Stimulated activated CD4-positive, alpha-beta T cell treated with anti-CD3 and anti-CD28 coated beads, TNF-alpha, amount 100 ng/mL, for 1 hour (primary cell): ENCODE measurements around the gene ACER3.
"Not testable (repeated sequence)": the region's sequence is repeated elsewhere in the genome, so short reads cannot be mapped to it uniquely, and the experiment has no call there.

Source experiments
- DNase-seq, 3 donors: peaks; one replicate each; pipeline ENCODE4 v3.0.0-alpha.2; 2020; ENCODE audit warnings: low read depth in 3 of 3, low spot score in 1 of 3

ACER3 gene

GRCh38 chr11:76860539-76861475 lies at the start of gene ACER3:
TSS of gene ACER3 (plus strand) at chr11:76860918. CDS start at chr11:76860977, 59 bp downstream.
- peak; percentile 47 to 71 (median 70) for DNase-seq

- no peak for DNase-seq
These were observed 49.5 kb upstream of the ACER3 start for GRCh38 chr11:76811259-76811658.

- no peak for DNase-seq
These were observed 46.3 kb upstream of the ACER3 start for GRCh38 chr11:76814414-76814813.

DNA sequence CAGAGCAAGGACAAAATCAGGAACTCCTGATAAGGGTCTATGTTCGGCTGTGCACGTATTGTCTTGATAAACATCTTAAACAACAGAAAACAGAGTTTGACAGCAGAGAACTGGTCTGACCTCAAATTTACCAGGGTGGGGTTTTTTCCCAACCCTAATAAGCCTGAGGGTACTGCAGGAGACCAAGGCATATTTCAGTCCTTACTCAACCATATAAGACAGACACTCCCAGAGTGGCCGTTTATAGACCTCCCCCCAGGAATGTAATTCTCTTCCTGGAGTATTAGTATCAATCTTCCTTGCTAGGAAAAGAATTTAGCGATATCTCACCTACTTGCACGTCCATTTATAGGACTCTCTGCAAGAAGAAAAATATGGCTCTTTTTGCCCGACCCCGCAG lies 45.0 kb upstream of the ACER3 start:
- DNase-seq, result not testable (repeated sequence)

DNA sequence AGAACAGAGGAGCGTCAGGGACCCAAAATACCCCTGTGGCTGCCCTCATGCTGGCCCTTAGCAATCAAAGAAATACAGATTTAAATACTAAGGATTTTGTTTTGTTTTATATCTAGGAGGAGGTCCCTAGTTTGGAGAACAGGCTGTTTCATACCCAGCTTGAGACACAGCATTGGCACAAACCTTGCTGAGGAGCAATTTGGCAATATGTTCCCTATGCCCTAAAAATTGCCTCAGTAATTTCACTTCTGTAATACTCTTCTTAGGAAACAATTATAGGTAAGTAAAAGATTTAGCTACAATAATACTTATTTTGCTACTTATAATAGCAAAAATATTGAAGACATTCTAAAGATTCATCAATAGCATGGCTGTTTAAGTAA lies 40.5 kb upstream of the ACER3 start:
- no peak for DNase-seq

DNA sequence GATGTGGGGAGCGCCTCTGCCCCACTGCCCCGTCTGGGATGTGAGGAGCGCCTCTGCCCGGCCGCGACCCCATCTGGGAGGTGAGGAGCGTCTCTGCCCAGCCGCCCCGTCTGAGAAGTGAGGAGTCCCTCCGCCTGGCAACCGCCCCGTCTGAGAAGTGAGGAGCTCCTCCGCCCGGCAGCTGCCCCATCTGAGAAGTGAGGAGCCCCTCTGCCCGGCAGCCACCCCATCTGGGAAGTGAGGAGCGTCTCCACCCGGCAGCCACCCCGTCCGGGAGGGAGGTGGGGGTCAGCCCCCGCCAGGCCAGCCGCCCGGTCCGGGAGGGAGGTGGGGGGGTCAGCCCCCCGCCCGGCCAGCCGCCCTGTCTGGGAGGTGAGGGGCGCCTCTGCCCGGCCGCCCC lies 39.3 kb upstream of the ACER3 start:
- DNase-seq, result not testable (repeated sequence)

DNA sequence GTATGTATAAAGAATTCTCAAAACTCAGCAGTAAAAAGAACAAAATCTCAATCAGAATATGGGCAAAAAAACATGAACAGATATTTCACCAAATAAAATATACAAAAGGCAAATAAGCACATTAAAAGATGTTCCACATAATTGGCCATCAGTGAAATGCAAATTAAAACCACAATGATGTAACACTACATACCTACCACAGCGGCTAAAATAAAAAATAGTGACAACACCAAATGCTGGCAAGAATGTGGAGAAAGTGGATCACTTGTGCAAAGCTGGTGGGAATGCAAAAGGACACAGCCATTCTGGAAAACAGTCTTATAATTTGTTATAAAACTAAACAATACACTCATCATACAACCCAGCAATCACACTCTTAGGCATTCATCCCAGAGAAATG lies 38.3 kb upstream of the ACER3 start:
- DNase-seq, result no peak

GRCh38 chr11:76823481-76824028 lies 37.2 kb upstream of the ACER3 start:
- no peak for DNase-seq

- DNase-seq, result no peak
These were observed 36.4 kb upstream of the ACER3 start for GRCh38 chr11:76824083-76824939.

DNA sequence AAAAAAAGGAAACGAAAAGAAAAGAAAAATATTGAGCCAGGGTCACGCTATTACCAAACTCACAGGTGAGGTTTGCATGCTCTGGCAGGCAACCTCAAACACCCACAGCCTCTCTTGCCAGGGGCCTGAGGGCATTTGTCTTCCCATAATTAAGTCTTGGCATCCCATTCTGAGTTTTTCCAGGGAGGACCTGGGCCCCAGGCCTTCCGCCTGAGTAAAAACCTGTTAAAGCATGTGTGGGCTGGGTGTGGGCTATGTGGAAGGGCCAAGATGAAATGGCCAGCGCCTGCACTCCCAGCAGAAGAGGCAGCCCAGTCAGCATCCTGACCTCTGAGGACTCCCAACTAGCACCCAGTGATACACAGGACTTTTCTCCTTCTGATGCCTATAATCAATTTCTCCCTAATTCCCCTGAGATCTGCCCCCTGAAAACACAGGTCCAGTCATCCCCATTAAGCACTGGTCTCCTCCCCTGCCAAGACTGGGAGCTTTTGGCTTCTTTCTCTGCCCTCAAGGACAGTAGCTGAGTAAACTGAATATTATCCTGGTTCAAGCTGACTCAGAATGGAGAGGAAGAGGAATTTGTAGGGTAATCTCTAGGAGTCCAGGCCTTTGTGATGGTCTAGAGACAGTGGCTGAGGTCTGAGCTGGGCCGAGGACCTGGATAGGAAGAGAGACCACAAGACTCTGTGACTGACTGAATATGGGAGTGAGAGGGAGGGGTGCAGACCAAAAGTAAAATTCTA lies 35.6 kb upstream of the ACER3 start:
- DNase-seq, result no peak

DNA sequence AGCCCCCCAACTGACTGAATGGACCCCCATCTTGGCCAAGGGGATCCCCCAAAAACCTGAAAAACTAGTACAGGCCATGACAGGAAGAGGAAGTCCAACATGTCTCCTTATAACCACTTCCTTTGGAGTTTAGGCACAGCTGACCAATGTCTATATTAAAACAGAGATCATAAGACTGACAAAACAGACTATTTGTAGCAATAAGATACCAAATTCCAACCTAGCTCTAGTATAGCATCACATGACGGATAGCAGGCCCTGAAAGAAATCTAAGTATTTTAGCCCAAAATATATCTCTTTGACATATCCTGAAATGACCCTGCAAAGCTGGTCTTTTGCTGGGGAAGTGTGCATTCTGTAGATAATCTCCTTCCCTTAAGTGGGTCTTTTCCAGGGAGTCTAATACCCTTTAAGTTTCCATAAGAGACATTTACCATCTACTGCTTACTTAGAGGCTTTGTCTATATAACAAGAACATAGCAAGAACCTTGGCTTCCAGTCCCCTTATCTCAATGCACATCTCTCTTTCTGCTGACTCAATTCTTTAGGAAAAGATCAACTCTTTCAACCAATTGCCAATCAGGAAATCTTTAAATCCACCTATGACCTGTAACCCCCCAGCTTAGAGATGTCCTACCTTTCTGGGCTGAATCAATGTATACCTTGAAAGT lies 34.9 kb upstream of the ACER3 start:
- DNase-seq, result no peak

- not testable (repeated sequence) for DNase-seq
These were observed 34.2 kb upstream of the ACER3 start for GRCh38 chr11:76826508-76826907.

DNA sequence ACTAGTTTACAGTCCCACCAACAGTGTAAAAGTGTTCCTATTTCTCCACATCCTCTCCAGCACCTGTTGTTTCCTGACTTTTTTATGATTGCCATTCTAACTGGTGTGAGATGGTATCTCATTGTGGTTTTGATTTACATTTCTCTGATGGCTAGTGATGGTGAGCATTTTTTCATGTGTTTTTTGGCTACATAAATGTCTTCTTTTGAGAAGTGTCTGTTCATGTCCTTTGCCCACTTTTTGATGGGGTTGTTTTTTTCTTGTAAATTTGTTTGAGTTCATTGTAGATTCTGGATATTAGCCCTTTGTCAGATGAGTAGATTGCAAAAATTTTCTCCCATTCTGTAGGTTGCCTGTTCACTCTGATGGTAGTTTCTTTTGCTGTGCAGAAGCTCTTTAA lies 33.7 kb upstream of the ACER3 start:
- not testable (repeated sequence) for DNase-seq

- no peak for DNase-seq
These were observed 29.9 kb upstream of the ACER3 start for GRCh38 chr11:76830639-76831327.

DNA sequence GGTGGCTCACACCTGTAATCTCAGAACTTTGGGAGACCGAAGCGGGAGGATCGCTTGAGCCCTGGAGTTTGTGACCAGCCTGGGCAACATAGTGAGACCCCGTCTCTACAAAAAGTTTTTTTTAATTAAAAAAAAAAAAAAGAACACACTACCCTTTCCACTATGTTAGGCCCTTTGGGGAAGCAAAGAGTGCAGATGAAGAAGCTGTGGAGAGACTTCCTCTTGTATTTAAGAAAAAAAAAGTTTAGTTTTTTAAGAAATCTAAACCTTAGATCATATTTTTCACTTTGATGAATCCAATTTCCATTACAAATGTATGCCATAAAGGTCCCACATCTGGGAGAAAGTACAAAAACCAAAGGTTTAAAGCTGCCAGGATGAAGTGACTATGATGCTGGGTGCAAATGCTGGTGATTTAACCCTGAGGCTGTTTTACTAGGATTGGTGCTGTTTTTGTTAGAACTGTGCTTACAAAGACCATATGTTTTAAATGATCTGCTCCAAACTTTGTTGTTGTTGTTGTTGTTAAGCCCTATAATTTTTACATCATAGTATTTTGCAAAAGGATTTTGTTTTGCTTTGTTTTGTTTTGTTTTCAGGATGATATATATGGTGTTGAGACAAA lies 28.9 kb upstream of the ACER3 start:
- DNase-seq, result no peak

- no peak for DNase-seq
These were observed 28.4 kb upstream of the ACER3 start for GRCh38 chr11:76832361-76832760.

GRCh38 chr11:76834151-76834550 lies 26.6 kb upstream of the ACER3 start:
- no peak for DNase-seq

GRCh38 chr11:76835036-76835435 lies 25.7 kb upstream of the ACER3 start:
- no peak for DNase-seq

DNA sequence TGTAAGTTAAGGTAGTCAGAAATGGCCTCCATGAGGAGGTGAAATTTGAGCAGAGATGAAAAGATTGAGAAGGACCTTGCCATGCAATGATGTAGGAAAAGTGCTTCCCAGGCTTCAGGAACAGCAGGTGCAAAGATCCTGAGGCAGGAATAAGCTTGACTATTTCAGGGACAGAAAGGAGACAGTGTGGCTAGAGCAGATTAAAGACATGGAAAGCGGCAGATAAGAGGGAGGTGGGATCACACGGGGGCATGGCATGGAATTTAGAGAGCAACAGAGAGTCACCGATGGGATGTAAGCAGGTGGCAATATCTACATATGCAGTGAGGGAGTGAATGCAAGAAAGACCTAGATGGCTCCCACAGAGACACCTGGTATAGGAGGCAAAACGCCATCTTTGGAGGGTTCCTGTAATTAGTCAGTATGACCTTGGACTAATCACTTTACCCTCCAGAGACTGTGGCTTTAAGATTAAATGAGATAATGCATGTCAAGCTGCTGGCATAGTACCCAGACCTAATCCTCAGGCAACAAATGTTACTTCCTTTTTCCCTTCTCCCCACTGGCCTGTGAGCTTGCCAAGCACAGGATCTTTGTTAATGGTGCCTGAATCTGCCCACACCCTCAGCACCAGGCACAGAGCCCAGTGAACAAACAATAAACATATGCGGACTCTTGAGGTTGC lies 24.6 kb upstream of the ACER3 start:
- no peak for DNase-seq
